Esophagus muscularis mucosa (tissue), 4 donors: ENCODE measurements around the gene BAG3. TPM values are rescaled to one million over a fixed set of nuclear protein-coding genes. Genes with fewer than 3 reads are reported as not detected.

Experiments
- DNase-seq: peaks from one replicate; pipeline ENCODE4 v3.0.0-alpha.2; 2017; ENCODE audit errors: extremely low spot score
- H3K27ac ChIP-seq, 4 donors: fragments of 200-600 bp; sonication (generic); replicated peaks in 1 of 4; 1 replicate in 3 of 4; 2 replicates in 1 of 4; pipeline ENCODE4 v1.5.1; 2016 to 2019; ENCODE audit warnings: mild to moderate bottlenecking in 1 of 4
- H3K27me3 ChIP-seq, 4 donors: fragments of 200-600 bp; sonication (generic); one replicate each; pipeline versions ENCODE4 v1.5.1 to v1.6.0; 2016 to 2019
- H3K36me3 ChIP-seq, 4 donors: fragments of 200-600 bp; sonication (generic); one replicate each; pipeline ENCODE4 v1.5.1; 2016 to 2019
- H3K4me1 ChIP-seq, 4 donors: fragments of 200-600 bp; sonication (generic); one replicate each; pipeline ENCODE4 v1.5.1; 2016 to 2019
- H3K4me3 ChIP-seq, 4 donors: fragments of 200-600 bp; sonication (generic); 1 replicate in 2 of 4; 2 replicates in 2 of 4; pipeline ENCODE4 v1.5.1; 2016 to 2019; ENCODE audit warnings: mild to moderate bottlenecking in 4 of 4, moderate library complexity in 1 of 4
- H3K9me3 ChIP-seq, 4 donors: fragments of 200-600 bp; sonication (generic); 1 replicate in 3 of 4; 2 replicates in 1 of 4; pipeline ENCODE4 v1.5.1; 2016 to 2019
- EP300 ChIP-seq: sonication (generic); formaldehyde crosslinking; IDR thresholded peaks from one replicate; pipeline ENCODE4 v1.6.1; 2017; ENCODE audit warnings: antibody characterized with exemption
- POLR2A ChIP-seq: fragments of 450-650 bp; IDR thresholded peaks from one replicate; pipeline ENCODE4 v1.6.1; 2017; ENCODE audit warnings: antibody characterized with exemption, moderate library complexity, mild to moderate bottlenecking, low read depth
- POLR2AphosphoS5 ChIP-seq, 2 donors: sonication (generic); formaldehyde crosslinking; IDR thresholded peaks; one replicate each; pipeline ENCODE4 v1.6.1; 2017; ENCODE audit warnings: antibody characterized with exemption in 2 of 2
- WGBS: methylation state at CpG from one replicate; pipeline ENCODE4 v1.1.5; 2018; 5-methylcytosine and 5-hydroxymethylcytosine counted together
- intact Hi-C: fragments of 100-400 bp; cut with DNase I; formaldehyde crosslinking; loops from one replicate; pipeline ENCODE4 v1.15.1; 2023
- total RNA-seq, 4 donors: library from RNA; depleted of rRNA; stranded (reverse); fragments of >200 nt; gene quantifications; one replicate each; pipeline versions ENCODE4 v1.1.0 to v1.2.1, GENCODE V29; 2016
- TF ChIP-seq, protein P1 (sequence below), 3 experiments: fragments of 200-600 bp in 2 of 3; fragments of 450-650 bp in 1 of 3; sonication (generic) in 2 of 3; IDR thresholded peaks; one replicate each; pipeline ENCODE4 v1.5.1; 2017 to 2019; ENCODE audit warnings: antibody characterized with exemption in 3 of 3, mild to moderate bottlenecking in 2 of 3, moderate library complexity in 1 of 3

Gene BAG3
- total RNA-seq, 4 donors from 2014 or later = 44.0 to 81.7 (median 73.9) TPM

DNA sequence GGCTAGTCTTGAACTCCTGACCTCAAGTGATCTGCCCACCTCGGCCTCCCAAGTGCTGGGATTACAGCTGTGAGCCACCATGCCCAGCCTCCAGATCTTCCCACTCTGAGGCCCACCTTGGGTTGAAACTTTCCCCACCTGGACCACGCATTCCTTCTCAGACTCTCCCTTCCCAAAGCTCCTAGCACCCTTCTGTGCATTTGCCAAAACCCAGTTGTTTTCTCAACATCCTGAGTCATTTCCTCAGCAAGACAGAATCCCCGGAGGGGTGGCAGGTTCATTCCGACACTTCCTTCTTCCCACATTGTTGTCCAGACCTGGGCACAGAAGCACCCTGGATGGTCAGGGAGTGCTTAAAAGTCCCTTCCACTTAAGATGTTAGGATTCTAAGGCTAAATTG, 28.9 kb downstream of the BAG3 start:
- TF ChIP-seq EP300 = no peak
- H3K27ac ChIP-seq = peak overlapping the region; percentile 70 to 74 (median 74)
- no peaks in the 10 kb centered on the region for H3K27me3 ChIP-seq
- no peak overlapping the region for H3K4me3 ChIP-seq
- no peaks in the 10 kb centered on the region for H3K9me3 ChIP-seq
- intact Hi-C loops = no loop called here
- peaks cover 40 to 46% (median 44%) of the 10 kb centered on the region in 4 donors for H3K4me1 ChIP-seq
- H3K36me3 ChIP-seq = peaks cover 10 to 31% (median 29%) of the 10 kb centered on the region in 4 donors
- WGBS = 51% methylated on average over 4 of the region's 4 CpGs
- no peak for DNase-seq

DNA sequence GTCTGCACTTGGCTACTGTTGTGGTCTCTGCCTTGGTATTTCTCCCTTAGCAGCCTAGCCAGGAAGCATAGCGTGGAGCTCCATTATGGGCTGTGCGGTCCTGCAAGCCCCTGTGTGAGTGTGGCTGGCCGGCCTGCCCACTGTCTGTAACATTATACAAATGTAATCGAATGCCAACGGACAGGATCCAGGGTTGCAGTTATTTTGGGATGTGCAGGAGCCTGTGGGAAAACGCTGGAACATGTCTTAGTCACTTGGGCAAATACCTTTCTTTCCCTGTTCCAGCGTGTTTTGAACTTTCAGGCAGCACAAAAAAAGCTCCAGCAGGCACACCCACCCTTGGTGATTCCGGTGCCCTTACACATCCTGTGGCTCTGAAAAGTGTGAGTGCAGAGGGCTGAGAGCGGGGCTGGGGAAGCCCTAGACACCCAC, 29.5 kb downstream of the BAG3 start:
- intact Hi-C loops = no loop called here
- Histone ChIP-seq H3K27me3 (no peaks in the 10 kb centered on the region), H3K9me3 (no peaks in the 10 kb centered on the region), H3K4me3 (no peak overlapping the region), H3K27ac (peak overlapping the region; percentile 70 to 74 (median 74)), H3K4me1 (peaks cover 40 to 46% (median 44%) of the 10 kb centered on the region in 4 donors), H3K36me3 (peaks cover 10 to 26% (median 25%) of the 10 kb centered on the region in 4 donors)
- DNase-seq = no peak
- 38% methylated on average over 9 of the region's 9 CpGs for WGBS
- TF ChIP-seq POLR2A (no peak), POLR2AphosphoS5 (IDR thresholded peaks at IDR 0.05) (peak; percentile 37 to 47)

DNA sequence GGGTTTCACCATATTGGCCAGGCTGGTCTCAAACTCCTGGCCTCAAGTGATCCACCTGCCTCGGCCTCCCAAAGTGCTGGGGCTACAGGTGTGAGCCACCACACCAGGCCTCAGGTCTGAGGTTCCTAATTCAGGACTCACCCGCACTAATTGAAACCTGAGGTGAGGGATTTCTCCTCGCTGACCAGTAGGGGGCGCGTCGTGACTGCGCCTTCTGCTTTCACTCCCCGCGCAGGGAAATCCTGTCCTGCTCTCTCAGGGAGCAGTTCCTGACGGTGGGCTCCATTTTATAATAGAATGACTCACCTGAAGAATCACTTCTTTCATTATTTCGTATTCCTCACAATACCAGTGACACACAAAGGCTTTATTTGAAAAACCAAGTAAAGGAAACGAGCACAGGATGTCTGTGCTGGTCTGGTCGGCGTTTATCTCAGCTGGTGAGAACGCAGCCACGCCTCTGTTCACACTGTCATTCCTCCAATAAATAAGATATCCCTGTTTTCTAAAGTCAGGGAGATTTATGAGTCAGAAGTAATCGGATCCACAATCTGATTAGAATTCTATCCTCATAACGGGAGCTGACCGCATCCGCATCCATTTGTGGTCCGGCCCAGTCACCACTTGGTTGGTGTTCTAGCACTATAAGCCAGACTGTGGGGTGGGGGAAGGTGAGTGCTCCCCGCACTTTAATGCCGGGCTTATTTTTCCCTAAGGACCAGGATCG, 35.4 kb downstream of the BAG3 start:
- no peak for DNase-seq
- WGBS = 38% methylated on average over 22 of the region's 24 CpGs
- Histone ChIP-seq H3K4me3 (peak overlapping the region; percentile 18 to 40 (median 35)), H3K27ac (peak overlapping the region; percentile 12 to 62 (median 40)), H3K27me3 (no peaks in the 10 kb centered on the region), H3K4me1 (peaks cover 19 to 23% (median 21%) of the 10 kb centered on the region in 4 donors), H3K9me3 (no peaks in the 10 kb centered on the region), H3K36me3 (no peaks in the 10 kb centered on the region)
- intact Hi-C loops = loop anchor here (2.0 to 5.0 kb wide), 3 partner anchors 41 to 172 kb away; partner anchors contain the start of gene INPP5F
- TF ChIP-seq EP300 = no peak
- TF ChIP-seq POLR2AphosphoS5 (IDR thresholded peaks at IDR 0.05) = peak; percentile 50 to 75
- TF ChIP-seq, protein P1, sequence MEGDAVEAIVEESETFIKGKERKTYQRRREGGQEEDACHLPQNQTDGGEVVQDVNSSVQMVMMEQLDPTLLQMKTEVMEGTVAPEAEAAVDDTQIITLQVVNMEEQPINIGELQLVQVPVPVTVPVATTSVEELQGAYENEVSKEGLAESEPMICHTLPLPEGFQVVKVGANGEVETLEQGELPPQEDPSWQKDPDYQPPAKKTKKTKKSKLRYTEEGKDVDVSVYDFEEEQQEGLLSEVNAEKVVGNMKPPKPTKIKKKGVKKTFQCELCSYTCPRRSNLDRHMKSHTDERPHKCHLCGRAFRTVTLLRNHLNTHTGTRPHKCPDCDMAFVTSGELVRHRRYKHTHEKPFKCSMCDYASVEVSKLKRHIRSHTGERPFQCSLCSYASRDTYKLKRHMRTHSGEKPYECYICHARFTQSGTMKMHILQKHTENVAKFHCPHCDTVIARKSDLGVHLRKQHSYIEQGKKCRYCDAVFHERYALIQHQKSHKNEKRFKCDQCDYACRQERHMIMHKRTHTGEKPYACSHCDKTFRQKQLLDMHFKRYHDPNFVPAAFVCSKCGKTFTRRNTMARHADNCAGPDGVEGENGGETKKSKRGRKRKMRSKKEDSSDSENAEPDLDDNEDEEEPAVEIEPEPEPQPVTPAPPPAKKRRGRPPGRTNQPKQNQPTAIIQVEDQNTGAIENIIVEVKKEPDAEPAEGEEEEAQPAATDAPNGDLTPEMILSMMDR (IDR thresholded peaks at IDR 0.05) = peak; percentile 90 to 96 (median 92)
- no peak for TF ChIP-seq POLR2A

DNA sequence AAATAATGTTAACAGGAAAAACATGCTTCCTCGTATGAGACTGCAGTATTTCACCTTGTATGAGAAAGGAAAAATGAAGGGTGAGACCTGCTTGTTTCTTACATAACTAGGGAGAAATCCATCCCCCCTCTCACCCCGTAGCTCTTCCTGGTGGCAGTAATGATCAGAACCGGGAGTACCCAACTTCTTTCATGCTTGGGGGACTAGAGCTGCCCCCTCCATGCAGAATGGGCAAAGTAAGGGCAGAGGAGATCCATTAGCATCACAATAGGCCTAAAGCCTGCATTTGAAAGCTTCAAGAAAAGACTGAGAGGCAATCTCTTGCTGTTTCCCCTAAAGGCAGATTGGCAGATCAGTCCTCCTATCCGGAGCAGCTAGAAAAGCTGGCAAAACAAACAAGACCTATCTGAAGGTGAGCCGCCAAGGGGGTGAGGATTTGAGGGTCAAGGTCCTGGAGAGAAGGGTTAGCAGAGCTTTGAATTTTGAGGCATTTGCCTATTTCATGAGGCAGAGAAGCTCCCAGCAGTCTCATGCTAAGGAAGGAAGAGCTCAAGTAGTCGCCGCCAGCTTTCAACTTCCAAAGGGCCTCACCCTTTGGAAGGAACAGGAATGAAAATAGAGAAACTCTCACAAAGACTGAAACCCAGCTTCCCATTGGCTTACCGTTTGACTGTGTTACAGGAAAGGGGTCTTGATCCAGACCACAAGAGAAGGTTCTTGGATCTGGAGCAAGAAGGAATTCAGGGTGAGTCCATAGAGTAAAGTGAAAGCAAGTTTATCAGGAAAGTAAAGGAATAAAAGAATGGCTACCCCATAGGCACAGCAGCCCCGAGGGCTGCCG, 36.2 kb downstream of the BAG3 start:
- Histone ChIP-seq H3K4me1 (peaks cover 12 to 17% (median 14%) of the 10 kb centered on the region in 4 donors), H3K36me3 (no peaks in the 10 kb centered on the region), H3K27ac (peak overlapping the region in 3 of 4 donors; percentile 36 to 62 (median 43)), H3K9me3 (no peaks in the 10 kb centered on the region), H3K27me3 (no peaks in the 10 kb centered on the region), H3K4me3 (no peak overlapping the region)
- TF ChIP-seq EP300 (no peak), POLR2AphosphoS5 (IDR thresholded peaks at IDR 0.05) (no peak), POLR2A (no peak)
- TF ChIP-seq, protein P1 (IDR thresholded peaks at IDR 0.05) = no peak
- 72% methylated on average over 10 of the region's 10 CpGs for WGBS
- intact Hi-C loops = loop anchor here (2.0 to 5.0 kb wide), 3 partner anchors 40 to 171 kb away; partner anchors contain the start of gene INPP5F
- no peak for DNase-seq

DNA sequence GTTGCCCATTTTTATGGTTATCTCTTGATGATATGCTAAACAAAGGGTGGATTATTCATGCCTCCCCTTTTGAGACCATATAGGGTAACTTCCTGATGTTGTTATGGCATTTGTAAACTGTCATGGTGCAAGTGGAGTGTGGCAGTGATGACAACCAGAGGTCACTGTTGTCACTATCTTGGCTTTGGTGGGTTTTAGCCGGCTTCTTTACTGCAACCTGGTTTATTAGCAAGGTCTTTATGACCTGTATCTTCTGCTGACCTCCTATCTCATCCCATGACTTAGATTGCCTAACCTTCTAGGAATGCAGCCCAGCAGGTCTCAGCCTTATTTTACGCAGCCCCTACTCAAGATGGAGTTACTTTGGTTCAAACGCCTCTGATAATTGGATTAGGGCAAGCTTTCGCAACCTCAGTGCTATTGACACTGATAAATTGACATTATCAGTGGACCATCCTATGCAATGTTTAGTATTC, 36.9 kb downstream of the BAG3 start:
- Histone ChIP-seq H3K27me3 (no peaks in the 10 kb centered on the region), H3K36me3 (no peaks in the 10 kb centered on the region), H3K4me1 (peaks cover 10 to 16% (median 13%) of the 10 kb centered on the region in 4 donors), H3K4me3 (no peak overlapping the region), H3K27ac (no peak overlapping the region), H3K9me3 (no peaks in the 10 kb centered on the region)
- DNase-seq = no peak
- TF ChIP-seq POLR2A (no peak), EP300 (no peak), POLR2AphosphoS5 (IDR thresholded peaks at IDR 0.05) (no peak)
- TF ChIP-seq, protein P1 (IDR thresholded peaks at IDR 0.05) = no peak
- intact Hi-C loops = loop anchor here (5.0 kb wide), 2 partner anchors 39 to 81 kb away; partner anchors contain the start of gene INPP5F
- WGBS = 70% methylated on average over 4 of the region's 4 CpGs
